RPMI8226 (cell line): ENCODE measurements around the gene FAF1.

ENCODE experiments used
- DNase-seq: peaks from one replicate; pipeline ENCODE4 v3.0.0-alpha.2; 2015

FAF1 gene

GRCh38 chr1:50527249-50527986 is 432.6 kb downstream of the FAF1 start:
- DNase-seq, result no peak

- DNase-seq, result no peak
These were observed 433.6 kb downstream of the FAF1 start for GRCh38 chr1:50526431-50526830.

GRCh38 chr1:50523548-50523947 is 436.5 kb downstream of the FAF1 start:
- DNase-seq, result no peak

GRCh38 chr1:50522691-50523342 is 437.2 kb downstream of the FAF1 start:
- DNase-seq, result no peak

GRCh38 chr1:50521703-50522102 is 438.4 kb downstream of the FAF1 start:
- no peak for DNase-seq

GRCh38 chr1:50517488-50517887 is 442.6 kb downstream of the FAF1 start:
- no peak for DNase-seq

GRCh38 chr1:50516056-50516455 is 444.0 kb downstream of the FAF1 start:
- DNase-seq, result no peak

GRCh38 chr1:50508040-50508586 is 452.0 kb downstream of the FAF1 start:
- no peak for DNase-seq

- DNase-seq, result no peak
These were observed 454.6 kb downstream of the FAF1 start for GRCh38 chr1:50505427-50505826.

- no peak for DNase-seq
These were observed 456.6 kb downstream of the FAF1 start for GRCh38 chr1:50503515-50503914.

GRCh38 chr1:50502147-50502546 is 457.9 kb downstream of the FAF1 start:
- DNase-seq, result no peak

GRCh38 chr1:50497007-50497406 is 463.1 kb downstream of the FAF1 start:
- DNase-seq, result no peak

GRCh38 chr1:50493710-50494109 is 466.4 kb downstream of the FAF1 start:
- DNase-seq, result no peak

GRCh38 chr1:50492142-50492541 is 467.9 kb downstream of the FAF1 start:
- DNase-seq, result no peak

GRCh38 chr1:50491142-50491541 is 468.9 kb downstream of the FAF1 start:
- DNase-seq, result no peak

- no peak for DNase-seq
These were observed 469.4 kb downstream of the FAF1 start for GRCh38 chr1:50490640-50491039.

- no peak for DNase-seq
These were observed 471.2 kb downstream of the FAF1 start for GRCh38 chr1:50488876-50489275.

- no peak for DNase-seq
These were observed 471.7 kb downstream of the FAF1 start for GRCh38 chr1:50488356-50488755.

GRCh38 chr1:50487725-50488124 is 472.3 kb downstream of the FAF1 start:
- no peak for DNase-seq

- no peak for DNase-seq
These were observed 478.8 kb downstream of the FAF1 start for GRCh38 chr1:50481142-50481736.

- no peak for DNase-seq
These were observed 483.3 kb downstream of the FAF1 start for GRCh38 chr1:50476800-50477199.

GRCh38 chr1:50474859-50475809 is 484.9 kb downstream of the FAF1 start:
- DNase-seq, result no peak

- no peak for DNase-seq
These were observed 486.6 kb downstream of the FAF1 start for GRCh38 chr1:50473513-50473912.
